BLaER1 (cell line): ENCODE data around the gene BEX4.

Source experiments
- H3K27ac ChIP-seq: shearing (Covaris generic); formaldehyde crosslinking; 2 replicates; pipeline ENCODE4 v1.8.1; 2022
- H3K27me3 ChIP-seq: shearing (Covaris generic); formaldehyde crosslinking; 2 replicates; pipeline ENCODE4 v1.8.1; 2022
- H3K36me3 ChIP-seq: shearing (Covaris generic); formaldehyde crosslinking; 2 replicates; pipeline ENCODE4 v1.8.1; 2022
- H3K4me1 ChIP-seq: shearing (Covaris generic); formaldehyde crosslinking; 2 replicates; pipeline ENCODE4 v1.8.1; 2022
- H3K4me2 ChIP-seq: shearing (Covaris generic); formaldehyde crosslinking; 2 replicates; pipeline ENCODE4 v1.8.1; 2022
- H3K4me3 ChIP-seq: shearing (Covaris generic); formaldehyde crosslinking; 2 replicates; pipeline ENCODE4 v1.8.1; 2022
- H3K9ac ChIP-seq: shearing (Covaris generic); formaldehyde crosslinking; 2 replicates; pipeline ENCODE4 v1.8.1; 2022
- H3K9me3 ChIP-seq: shearing (Covaris generic); formaldehyde crosslinking; 2 replicates; pipeline ENCODE4 v1.8.1; 2022
- H4K20me1 ChIP-seq: shearing (Covaris generic); formaldehyde crosslinking; 2 replicates; pipeline ENCODE4 v1.8.1; 2022
- Cebpa-rat ChIP-seq: shearing (Covaris generic); IDR thresholded peaks from 2 replicates; pipeline ENCODE4 v1.8.1; 2022

The BEX4 gene

GRCh38 chrX:103236296-103236695, 21.4 kb downstream of the BEX4 start:
- H3K27me3 ChIP-seq = 0 out of 2 replicates have a peak, but pooled peaks cover 2% of the 10 kb centered on the region
- no peaks in the 10 kb centered on the region for H4K20me1 ChIP-seq
- TF ChIP-seq Cebpa-rat = no peak
- no peaks in the 10 kb centered on the region for H3K36me3 ChIP-seq
- H3K4me3 ChIP-seq = no peak overlapping the region
- H3K4me1 ChIP-seq = no peaks in the 10 kb centered on the region
- no peak overlapping the region for H3K4me2 ChIP-seq
- H3K9ac ChIP-seq = no peak overlapping the region
- no peaks in the 10 kb centered on the region for H3K9me3 ChIP-seq
- H3K27ac ChIP-seq = no peak overlapping the region

GRCh38 chrX:103240155-103240554, 25.2 kb downstream of the BEX4 start:
- H3K36me3 ChIP-seq = no peaks in the 10 kb centered on the region
- no peak for TF ChIP-seq Cebpa-rat
- H3K4me1 ChIP-seq = no peaks in the 10 kb centered on the region
- no peaks in the 10 kb centered on the region for H3K9me3 ChIP-seq
- H4K20me1 ChIP-seq = no peaks in the 10 kb centered on the region
- no peak overlapping the region for H3K4me2 ChIP-seq
- H3K27me3 ChIP-seq = no peaks in the 10 kb centered on the region
- no peak overlapping the region for H3K27ac ChIP-seq
- no peak overlapping the region for H3K9ac ChIP-seq
- no peak overlapping the region for H3K4me3 ChIP-seq

- Histone ChIP-seq H3K9ac (no peak overlapping the region), H3K27ac (no peak overlapping the region), H3K4me2 (no peak overlapping the region), H3K36me3 (no peaks in the 10 kb centered on the region), H3K4me1 (peaks cover 3% of the 10 kb centered on the region), H3K4me3 (no peak overlapping the region), H4K20me1 (peaks cover 11% of the 10 kb centered on the region; the same call in 1 of the 2 replicates), H3K9me3 (no peaks in the 10 kb centered on the region), H3K27me3 (0 out of 2 replicates have a peak, but pooled peaks cover 5% of the 10 kb centered on the region)
- no peak for TF ChIP-seq Cebpa-rat
Observed at GRCh38 chrX:103248553-103248952, 33.6 kb downstream of the BEX4 start.

- Histone ChIP-seq H3K4me3 (no peak overlapping the region), H3K27me3 (0 out of 2 replicates have a peak, but pooled peaks cover 5% of the 10 kb centered on the region), H3K27ac (no peak overlapping the region), H3K4me2 (no peak overlapping the region), H3K9me3 (no peaks in the 10 kb centered on the region), H3K4me1 (peaks cover 7% of the 10 kb centered on the region), H4K20me1 (peaks cover 11% of the 10 kb centered on the region; the same call in 1 of the 2 replicates), H3K36me3 (no peaks in the 10 kb centered on the region), H3K9ac (no peak overlapping the region)
- TF ChIP-seq Cebpa-rat = no peak
Observed at GRCh38 chrX:103249805-103250204, 34.9 kb downstream of the BEX4 start.

- H3K27me3 ChIP-seq = 0 out of 2 replicates have a peak, but pooled peaks cover 5% of the 10 kb centered on the region
- no peak overlapping the region for H3K9ac ChIP-seq
- H3K27ac ChIP-seq = no peak overlapping the region
- no peaks in the 10 kb centered on the region for H3K9me3 ChIP-seq
- no peak overlapping the region for H3K4me2 ChIP-seq
- TF ChIP-seq Cebpa-rat = no peak
- H3K36me3 ChIP-seq = no peaks in the 10 kb centered on the region
- H3K4me3 ChIP-seq = no peak overlapping the region
- H4K20me1 ChIP-seq = peaks cover 11% of the 10 kb centered on the region; the same call in 1 of the 2 replicates
- H3K4me1 ChIP-seq = peaks cover 7% of the 10 kb centered on the region
Observed at GRCh38 chrX:103250977-103251376, 36.1 kb downstream of the BEX4 start.

GRCh38 chrX:103253608-103254007, 38.7 kb downstream of the BEX4 start:
- 0 out of 2 replicates have a peak, but pooled peaks cover 5% of the 10 kb centered on the region for H3K27me3 ChIP-seq
- H3K4me3 ChIP-seq = peak overlapping the region; percentile 74
- peaks cover 7% of the 10 kb centered on the region for H3K4me1 ChIP-seq
- no peak for TF ChIP-seq Cebpa-rat
- H4K20me1 ChIP-seq = peaks cover 11% of the 10 kb centered on the region; the same call in 1 of the 2 replicates
- peak overlapping the region; percentile 74 for H3K4me2 ChIP-seq
- peak overlapping the region; percentile 60; the same call in 1 of the 2 replicates for H3K27ac ChIP-seq
- peak overlapping the region; percentile 77; the same call in 1 of the 2 replicates for H3K9ac ChIP-seq
- no peaks in the 10 kb centered on the region for H3K9me3 ChIP-seq
- no peaks in the 10 kb centered on the region for H3K36me3 ChIP-seq

- Histone ChIP-seq H3K4me2 (peak overlapping the region; percentile 74), H3K4me1 (peaks cover 7% of the 10 kb centered on the region), H3K27me3 (0 out of 2 replicates have a peak, but pooled peaks cover 5% of the 10 kb centered on the region), H4K20me1 (peaks cover 11% of the 10 kb centered on the region; the same call in 1 of the 2 replicates), H3K27ac (peak overlapping the region; percentile 60), H3K4me3 (peak overlapping the region; percentile 74), H3K9me3 (no peaks in the 10 kb centered on the region), H3K36me3 (no peaks in the 10 kb centered on the region), H3K9ac (peak overlapping the region; percentile 77)
- TF ChIP-seq Cebpa-rat = no peak
Observed at GRCh38 chrX:103254171-103254824, 39.4 kb downstream of the BEX4 start.

GRCh38 chrX:103254921-103255493, 40.1 kb downstream of the BEX4 start, which contains the start of gene TCEAL8:
Gene TCEAL8 (minus strand): TSS chrX:103255155. CDS start chrX:103253979, 1,176 bp downstream.
- Histone ChIP-seq H3K9ac (peak within 1 kb of the TSS; percentile 77), H3K4me1 (peaks cover 7% of the 10 kb centered on the region), H3K4me3 (peak within 1 kb of the TSS; percentile 74), H3K36me3 (no peaks in the 10 kb centered on the region), H3K9me3 (no peaks in the 10 kb centered on the region), H3K4me2 (peak within 1 kb of the TSS; percentile 74), H3K27ac (peak within 1 kb of the TSS; percentile 60), H4K20me1 (peaks cover 11% of the 10 kb centered on the region; the same call in 1 of the 2 replicates), H3K27me3 (0 out of 2 replicates have a peak, but pooled peaks cover 5% of the 10 kb centered on the region)
- TF ChIP-seq Cebpa-rat = no peak

GRCh38 chrX:103256651-103257050, 41.7 kb downstream of the BEX4 start:
- H3K27ac ChIP-seq = no peak overlapping the region
- H3K9ac ChIP-seq = no peak overlapping the region
- no peaks in the 10 kb centered on the region for H3K27me3 ChIP-seq
- H3K4me3 ChIP-seq = no peak overlapping the region
- no peak for TF ChIP-seq Cebpa-rat
- no peak overlapping the region for H3K4me2 ChIP-seq
- peaks cover 11% of the 10 kb centered on the region; the same call in 1 of the 2 replicates for H4K20me1 ChIP-seq
- H3K4me1 ChIP-seq = peaks cover 7% of the 10 kb centered on the region
- H3K9me3 ChIP-seq = no peaks in the 10 kb centered on the region
- no peaks in the 10 kb centered on the region for H3K36me3 ChIP-seq

- no peak for TF ChIP-seq Cebpa-rat
- Histone ChIP-seq H3K9me3 (no peaks in the 10 kb centered on the region), H3K4me2 (no peak overlapping the region), H3K4me1 (peaks cover 6% of the 10 kb centered on the region), H4K20me1 (no peaks in the 10 kb centered on the region), H3K27me3 (no peaks in the 10 kb centered on the region), H3K9ac (no peak overlapping the region), H3K36me3 (no peaks in the 10 kb centered on the region), H3K4me3 (no peak overlapping the region), H3K27ac (no peak overlapping the region)
Observed at GRCh38 chrX:103258275-103258674, 43.4 kb downstream of the BEX4 start.
